Progenitor cell of endocrine pancreas (in vitro differentiated cells): Measurements from ENCODE around the gene FADS3. TPM values are rescaled to one million over a fixed set of nuclear protein-coding genes. Genes with fewer than 3 reads are reported as not detected.

Experiments used
- DNase-seq: peaks from one replicate; pipeline ENCODE4 v3.0.0; 2021; ENCODE audit warnings: low spot score; ENCODE audit not compliant: unreplicated experiment
- H3K27ac Mint-ChIP-seq: 2 replicates; pipeline ENCODE4 v1.8.0; 2021; ENCODE audit warnings: mild to moderate bottlenecking, moderate library complexity, mixed read lengths
- H3K27me3 Mint-ChIP-seq: 2 replicates; pipeline ENCODE4 v1.8.0; 2021; ENCODE audit warnings: mixed read lengths
- H3K36me3 Mint-ChIP-seq: 2 replicates; pipeline ENCODE4 v1.8.0; 2022; ENCODE audit warnings: mixed read lengths; ENCODE audit not compliant: insufficient read depth
- H3K4me1 Mint-ChIP-seq: 2 replicates; pipeline ENCODE4 v1.8.0; 2021; ENCODE audit warnings: low read depth, mixed read lengths
- H3K4me3 Mint-ChIP-seq: 2 replicates; pipeline ENCODE4 v1.8.0; 2021; ENCODE audit warnings: low read depth, mild to moderate bottlenecking, moderate library complexity, mixed read lengths
- H3K9me3 Mint-ChIP-seq: 2 replicates; pipeline ENCODE4 v1.8.0; 2021; ENCODE audit warnings: low read depth, mixed read lengths
- CTCF ChIP-seq: fragments of 200-600 bp; sonication (generic); IDR thresholded peaks from one replicate; pipeline ENCODE4 v1.5.0; 2021; ENCODE audit warnings: antibody characterized with exemption, mild to moderate bottlenecking; ENCODE audit not compliant: unreplicated experiment
- total RNA-seq: library from RNA; stranded (reverse); gene quantifications from 2 replicates; pipeline ENCODE4 v1.2.1, GENCODE V29; 2021

The FADS3 gene
- total RNA-seq, 1 donor from 2014 or later: 21.2 TPM

- TF ChIP-seq CTCF: no peak
- Mint-ChIP-seq H3K4me1 (peaks cover 32% of the 10 kb centered on the region), H3K36me3 (no peaks in the 10 kb centered on the region), H3K4me3 (no peak overlapping the region), H3K27me3 (peaks cover 29% of the 10 kb centered on the region), H3K27ac (no peak overlapping the region), H3K9me3 (no peaks in the 10 kb centered on the region)
- DNase-seq: peak; percentile 5
Measured at GRCh38 chr11:61922539-61922938, 31.2 kb upstream of the FADS3 start.

GRCh38 chr11:61921446-61921845 is 30.1 kb upstream of the FADS3 start:
- Mint-ChIP-seq H3K9me3 (no peaks in the 10 kb centered on the region), H3K36me3 (no peaks in the 10 kb centered on the region), H3K27me3 (peaks cover 32% of the 10 kb centered on the region), H3K4me3 (no peak overlapping the region), H3K4me1 (peaks cover 32% of the 10 kb centered on the region), H3K27ac (no peak overlapping the region)
- no peak for TF ChIP-seq CTCF
- no peak for DNase-seq

GRCh38 chr11:61919705-61920631 is 28.6 kb upstream of the FADS3 start:
- H3K27me3 Mint-ChIP-seq: peaks cover 42% of the 10 kb centered on the region
- peaks cover 27% of the 10 kb centered on the region for H3K4me1 Mint-ChIP-seq
- DNase-seq: peak; percentile 8
- H3K27ac Mint-ChIP-seq: no peak overlapping the region
- TF ChIP-seq CTCF: no peak
- no peak overlapping the region for H3K4me3 Mint-ChIP-seq
- no peaks in the 10 kb centered on the region for H3K9me3 Mint-ChIP-seq
- H3K36me3 Mint-ChIP-seq: no peaks in the 10 kb centered on the region

- Mint-ChIP-seq H3K4me1 (peaks cover 23% of the 10 kb centered on the region), H3K27ac (no peak overlapping the region), H3K4me3 (no peak overlapping the region), H3K9me3 (no peaks in the 10 kb centered on the region), H3K36me3 (no peaks in the 10 kb centered on the region), H3K27me3 (peaks cover 48% of the 10 kb centered on the region)
- DNase-seq: peak; percentile 3
- no peak for TF ChIP-seq CTCF
Measured at GRCh38 chr11:61918938-61919704, 27.8 kb upstream of the FADS3 start.

GRCh38 chr11:61918251-61918937 is 27.0 kb upstream of the FADS3 start:
- TF ChIP-seq CTCF: no peak
- H3K4me1 Mint-ChIP-seq: peaks cover 17% of the 10 kb centered on the region
- H3K27me3 Mint-ChIP-seq: peaks cover 54% of the 10 kb centered on the region
- H3K4me3 Mint-ChIP-seq: peak overlapping the region; percentile 77
- no peaks in the 10 kb centered on the region for H3K9me3 Mint-ChIP-seq
- no peak overlapping the region for H3K27ac Mint-ChIP-seq
- no peaks in the 10 kb centered on the region for H3K36me3 Mint-ChIP-seq
- DNase-seq: peak; percentile 6
